NCI-H226 (cell line): ENCODE results near the gene PTAFR.

Source experiments
- DNase-seq: peaks from one replicate; pipeline ENCODE4 v3.0.0-alpha.2; 2015

The PTAFR gene

DNA sequence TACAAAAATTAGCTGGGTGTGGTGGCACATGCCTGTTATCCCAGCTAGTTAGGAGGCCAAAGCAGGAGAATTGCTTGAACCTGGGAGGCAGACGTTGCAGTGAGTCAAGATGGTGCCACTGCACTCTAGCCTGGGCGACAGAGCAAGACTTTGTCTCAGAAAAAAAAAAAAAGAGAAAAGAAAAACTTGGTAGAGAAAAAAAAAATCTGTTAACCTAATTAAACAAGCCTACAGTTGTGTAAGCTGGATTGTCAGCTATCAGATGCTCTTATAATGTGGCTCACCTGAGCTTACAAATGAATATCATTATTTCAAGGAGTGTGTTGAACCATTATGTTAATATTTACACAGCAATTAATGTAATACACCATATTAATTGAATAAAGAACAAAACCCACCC, 61.6 kb downstream of the PTAFR start:
- no peak for DNase-seq

DNA sequence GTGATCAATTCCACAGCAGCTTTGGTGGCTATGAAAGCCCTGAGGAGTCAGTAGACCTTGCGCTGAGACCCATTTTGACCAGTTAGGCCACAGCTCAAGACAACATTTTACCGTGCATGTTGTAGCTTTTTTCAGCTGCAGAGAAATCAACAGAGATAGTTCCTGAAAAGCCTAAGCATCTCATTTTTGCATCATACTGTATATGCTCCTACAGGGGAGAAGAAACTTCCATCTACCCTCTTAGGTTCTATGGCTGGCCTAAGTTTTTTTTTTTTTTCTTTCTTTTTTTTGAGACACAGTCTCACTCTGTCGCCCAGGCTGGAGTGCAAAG, 63.3 kb downstream of the PTAFR start:
- no peak for DNase-seq

DNA sequence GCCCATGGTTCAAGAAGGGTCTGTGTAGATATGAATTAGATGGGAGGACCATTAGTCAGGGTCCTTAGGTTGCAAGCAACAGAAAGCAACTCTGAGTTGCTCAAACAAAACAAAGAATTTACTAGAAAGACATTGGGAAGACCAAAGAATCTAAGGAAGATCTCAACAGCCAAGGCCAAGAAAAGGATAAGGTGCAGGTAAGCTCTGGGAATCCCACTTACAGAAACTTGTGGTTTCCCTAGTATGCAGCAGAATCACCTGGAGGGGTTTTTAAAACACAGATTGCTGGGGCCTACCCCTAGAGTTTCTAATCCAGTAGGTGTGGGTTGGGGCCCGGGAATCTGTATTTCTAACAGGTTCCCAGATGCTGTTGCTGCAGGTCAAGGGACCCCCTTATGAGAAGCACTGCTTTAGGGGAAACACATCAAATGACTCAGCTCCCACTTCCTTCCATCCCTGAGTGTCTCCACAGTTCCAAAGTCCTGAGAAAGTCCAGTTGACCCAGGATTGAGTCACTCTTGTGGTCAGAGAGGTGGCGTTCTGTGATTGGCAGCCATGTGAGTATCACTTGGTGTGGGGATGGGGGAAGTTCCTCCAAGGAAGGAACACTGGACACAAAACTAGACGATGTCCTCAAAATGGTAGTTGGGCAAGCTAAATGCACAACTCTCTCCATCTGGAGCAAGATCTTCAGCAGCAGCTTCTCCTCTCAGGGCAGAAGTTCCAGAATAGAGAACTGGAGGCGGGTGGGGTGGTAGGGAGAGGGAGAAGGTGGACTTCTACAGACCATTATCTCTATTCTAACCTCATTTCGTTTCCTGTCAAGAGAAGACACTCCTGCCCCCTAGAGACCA, 63.9 kb downstream of the PTAFR start:
- peak; percentile 70 for DNase-seq

DNA sequence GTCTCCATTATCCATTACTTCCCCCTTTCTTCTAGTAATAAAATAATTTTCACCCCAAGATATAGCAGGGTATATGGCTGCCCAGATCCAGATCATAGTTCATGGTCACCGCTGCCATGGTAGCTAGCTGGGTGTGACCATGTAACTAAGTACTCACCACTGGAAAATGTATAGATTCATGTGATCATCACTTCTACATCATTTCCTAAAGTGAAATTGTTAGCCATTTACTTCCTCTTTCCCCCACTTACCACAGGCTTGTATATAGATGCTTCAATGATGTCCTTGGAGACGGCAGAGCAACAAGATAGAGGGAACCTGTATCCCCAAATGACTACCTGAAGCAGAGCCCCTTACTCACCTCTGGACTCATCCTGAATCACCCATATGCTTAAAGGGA, 65.3 kb downstream of the PTAFR start:
- no peak for DNase-seq

DNA sequence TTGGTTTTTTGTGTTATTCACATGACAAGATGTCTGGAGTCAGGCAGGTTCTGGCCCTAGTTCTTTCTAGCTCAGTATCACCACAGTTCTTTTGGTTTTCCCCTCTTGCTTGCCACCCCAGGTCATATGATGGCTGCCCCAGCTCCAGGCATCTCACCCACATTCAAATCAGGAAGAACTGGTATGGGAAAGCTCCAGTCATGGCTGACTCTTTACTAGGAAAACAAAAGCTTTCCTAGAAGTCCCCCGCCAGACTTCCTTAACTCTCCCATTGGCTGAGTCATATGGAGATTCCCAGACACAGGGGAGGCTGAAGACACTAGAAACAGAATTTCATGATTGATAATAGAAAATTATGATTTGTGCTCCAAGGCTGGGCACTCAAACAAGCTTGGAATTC, 65.9 kb downstream of the PTAFR start:
- DNase-seq = peak; percentile 36

DNA sequence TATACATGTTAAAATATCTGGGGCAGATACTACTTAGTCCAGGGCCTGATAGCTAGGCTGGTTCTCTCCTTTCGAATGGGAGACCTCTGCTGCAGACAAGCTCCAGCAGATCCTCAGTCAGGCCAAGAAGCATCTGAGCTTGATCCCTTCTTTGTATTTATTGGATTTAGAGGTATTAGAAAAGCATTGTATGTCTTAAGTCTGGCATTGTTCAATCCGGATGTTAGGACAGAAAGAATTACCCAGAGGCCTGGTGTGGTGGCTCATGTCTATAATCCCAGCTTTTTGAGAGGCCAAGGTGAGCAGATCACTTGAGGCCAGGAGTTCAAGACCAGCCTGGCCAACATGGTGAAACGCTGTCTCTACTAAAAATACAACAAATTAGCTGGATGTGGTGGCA, 66.9 kb downstream of the PTAFR start:
- no peak for DNase-seq

DNA sequence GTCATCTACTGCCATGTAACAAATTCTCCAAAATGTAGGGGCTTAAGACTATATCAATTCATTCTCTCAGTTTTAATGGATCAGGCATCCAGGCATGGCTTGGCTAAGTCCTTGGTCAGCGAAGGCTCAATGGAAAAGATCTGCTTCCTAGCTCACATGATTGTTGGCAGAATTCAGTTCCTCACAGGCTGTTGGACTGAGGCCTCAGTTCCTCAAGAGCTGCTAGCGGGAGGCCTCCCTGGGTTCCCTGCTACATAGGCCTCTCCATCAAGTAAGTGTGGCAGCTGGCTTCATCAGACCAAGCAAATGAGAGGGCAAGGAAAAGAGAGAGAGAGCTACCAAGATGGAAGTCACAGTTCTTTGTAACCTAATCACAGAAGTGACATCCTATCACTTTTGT, 68.5 kb downstream of the PTAFR start:
- no peak for DNase-seq

DNA sequence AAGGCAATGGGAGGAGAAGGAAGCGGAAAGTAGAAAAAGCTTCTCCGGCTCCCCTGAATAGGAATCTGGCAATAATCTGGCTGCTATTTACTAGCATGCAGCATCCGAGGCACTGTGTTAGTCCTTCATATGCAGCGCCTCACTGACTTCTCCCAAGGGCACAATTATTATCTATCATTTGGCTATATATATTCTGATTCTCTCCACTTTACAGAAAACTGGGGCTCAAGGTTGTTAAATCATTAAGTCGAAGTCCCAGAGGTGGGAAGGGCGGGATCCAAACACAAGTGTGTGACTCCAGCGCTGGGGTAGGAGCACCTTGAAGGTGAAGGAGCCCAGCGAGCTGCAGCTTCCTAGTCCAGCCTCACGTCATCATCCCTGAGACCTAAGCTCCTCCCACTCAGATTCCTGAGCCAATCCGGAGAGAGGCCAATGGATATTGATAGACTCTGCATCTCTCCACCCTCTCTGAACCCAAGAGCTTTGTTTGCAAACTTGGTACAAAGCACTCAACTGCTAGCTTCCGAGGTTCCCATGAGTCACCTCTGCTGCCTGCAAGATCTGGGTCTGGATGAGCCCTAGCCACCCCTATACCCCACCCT, 71.5 kb downstream of the PTAFR start:
- peak; percentile 33 for DNase-seq

DNA sequence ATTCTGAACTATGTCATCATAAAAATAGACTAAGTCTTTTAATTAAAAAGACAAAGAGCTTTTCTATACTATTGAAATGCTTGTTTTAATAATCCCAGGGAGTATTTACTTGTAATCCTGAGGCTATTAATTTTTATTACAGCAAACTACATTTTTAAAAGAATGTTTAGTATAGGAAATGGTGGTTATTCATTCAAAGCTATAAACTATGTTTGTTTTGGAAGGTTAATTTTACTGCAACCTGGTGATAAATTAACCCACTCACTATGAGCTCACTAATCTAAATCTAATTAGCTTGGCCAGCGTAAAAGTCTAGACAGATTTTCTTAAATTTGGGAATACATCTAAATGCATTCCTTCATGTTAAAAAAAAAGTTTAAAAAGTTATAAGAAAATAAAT, 74.3 kb downstream of the PTAFR start:
- DNase-seq = no peak

DNA sequence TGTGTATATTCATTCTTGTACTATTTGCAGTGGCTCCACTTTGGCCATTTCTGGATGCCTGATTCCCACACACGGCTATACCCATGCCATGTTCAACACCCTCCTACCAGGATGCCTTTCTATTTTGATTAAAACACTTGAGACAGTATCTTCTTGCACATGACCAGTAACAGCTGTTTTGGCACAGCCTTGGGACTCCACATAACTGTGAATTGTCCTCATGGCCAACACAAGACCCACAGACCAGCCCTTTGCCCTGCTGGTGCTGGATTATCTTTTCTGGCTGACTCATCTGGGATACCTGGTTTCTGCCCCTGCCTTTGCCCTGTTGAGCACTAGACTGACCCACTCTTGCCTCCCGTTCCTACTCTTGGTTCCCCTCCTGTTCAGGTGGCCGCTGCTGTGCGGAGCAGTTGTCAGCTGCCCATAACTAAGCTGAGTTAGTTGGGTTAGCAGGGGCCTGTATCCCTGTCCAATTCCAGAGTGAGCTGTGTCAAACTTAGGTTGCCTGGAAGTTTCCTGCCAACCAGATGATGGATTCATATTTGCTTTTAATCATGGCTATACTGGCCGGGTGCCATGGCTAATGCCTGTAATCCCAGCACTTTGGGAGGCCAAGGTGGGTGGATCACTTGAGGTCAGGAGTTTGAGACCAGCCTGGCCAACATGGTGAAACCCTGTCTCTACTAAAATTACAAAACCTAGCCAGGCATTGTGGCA, 77.3 kb downstream of the PTAFR start:
- peak; percentile 57 for DNase-seq
